ENCODE data around the gene PWWP2B. TPM values are rescaled to one million over a fixed set of nuclear protein-coding genes. Genes with fewer than 3 reads are reported as not detected.

The PWWP2B gene
- total RNA-seq, 4 donors from 2014 or later: 11.8 to 25.5 (median 14.3) TPM

- H3K27me3 ChIP-seq: no peaks in the 10 kb centered on the region
- TF ChIP-seq POLR2AphosphoS5 (IDR thresholded peaks at IDR 0.05): no peak
- TF ChIP-seq POLR2A (IDR thresholded peaks at IDR 0.05; ENCODE audit: low read depth): no peak
- no peak for TF ChIP-seq EP300 (IDR thresholded peaks at IDR 0.05)
- TF ChIP-seq CTCF (IDR thresholded peaks at IDR 0.05): no peak
- 94% methylated on average over 5 of the region's 15 CpGs for WGBS
- H3K27ac ChIP-seq (replicated peaks in 1 of 4): no peak overlapping the region
- intact Hi-C loops (cut with DNase I): no loop called here
- H3K36me3 ChIP-seq: peaks cover 18 to 54% (median 35%) of the 10 kb centered on the region in 4 donors
- H3K9me3 ChIP-seq: no peaks in the 10 kb centered on the region
- DNase-seq (ENCODE audit: extremely low spot score): no peak
- no peak overlapping the region for H3K4me3 ChIP-seq
- peaks cover 0 to 3% (median 0%) of the 10 kb centered on the region in 4 donors for H3K4me1 ChIP-seq
Observed at GRCh38 chr10:132363376-132363775, 33.6 kb upstream of the PWWP2B start.

GRCh38 chr10:132363921-132364593 is 32.9 kb upstream of the PWWP2B start:
- TF ChIP-seq CTCF (IDR thresholded peaks at IDR 0.05) (no peak), EP300 (IDR thresholded peaks at IDR 0.05) (no peak), POLR2AphosphoS5 (IDR thresholded peaks at IDR 0.05) (no peak), POLR2A (IDR thresholded peaks at IDR 0.05; ENCODE audit: low read depth) (no peak)
- peaks cover 18 to 54% (median 35%) of the 10 kb centered on the region in 4 donors for H3K36me3 ChIP-seq
- WGBS: 62% methylated on average over 16 of the region's 16 CpGs
- no peak for DNase-seq (ENCODE audit: extremely low spot score)
- no peaks in the 10 kb centered on the region for H3K9me3 ChIP-seq
- peaks cover 0 to 3% (median 0%) of the 10 kb centered on the region in 4 donors for H3K4me1 ChIP-seq
- H3K27me3 ChIP-seq: no peaks in the 10 kb centered on the region
- H3K4me3 ChIP-seq: no peak overlapping the region
- no peak overlapping the region for H3K27ac ChIP-seq (replicated peaks in 1 of 4)
- intact Hi-C loops (cut with DNase I): no loop called here

GRCh38 chr10:132364594-132364970 is 32.4 kb upstream of the PWWP2B start:
- no peak overlapping the region for H3K4me3 ChIP-seq
- no peaks in the 10 kb centered on the region for H3K9me3 ChIP-seq
- 82% methylated on average over 14 of the region's 14 CpGs for WGBS
- peaks cover 18 to 54% (median 34%) of the 10 kb centered on the region in 4 donors for H3K36me3 ChIP-seq
- no peaks in the 10 kb centered on the region for H3K4me1 ChIP-seq
- TF ChIP-seq CTCF (IDR thresholded peaks at IDR 0.05) (no peak), POLR2AphosphoS5 (IDR thresholded peaks at IDR 0.05) (no peak), POLR2A (IDR thresholded peaks at IDR 0.05; ENCODE audit: low read depth) (no peak), EP300 (IDR thresholded peaks at IDR 0.05) (no peak)
- intact Hi-C loops (cut with DNase I): no loop called here
- H3K27ac ChIP-seq (replicated peaks in 1 of 4): no peak overlapping the region
- DNase-seq (ENCODE audit: extremely low spot score): no peak
- H3K27me3 ChIP-seq: no peaks in the 10 kb centered on the region

- intact Hi-C loops (cut with DNase I): no loop called here
- TF ChIP-seq POLR2A (IDR thresholded peaks at IDR 0.05; ENCODE audit: low read depth) (no peak), EP300 (IDR thresholded peaks at IDR 0.05) (no peak), POLR2AphosphoS5 (IDR thresholded peaks at IDR 0.05) (no peak), CTCF (IDR thresholded peaks at IDR 0.05) (no peak)
- H3K4me1 ChIP-seq: no peaks in the 10 kb centered on the region
- H3K36me3 ChIP-seq: peaks cover 18 to 54% (median 34%) of the 10 kb centered on the region in 4 donors
- WGBS: 91% methylated on average over 9 of the region's 9 CpGs
- no peaks in the 10 kb centered on the region for H3K27me3 ChIP-seq
- H3K27ac ChIP-seq (replicated peaks in 1 of 4): no peak overlapping the region
- H3K4me3 ChIP-seq: no peak overlapping the region
- DNase-seq (ENCODE audit: extremely low spot score): no peak
- no peaks in the 10 kb centered on the region for H3K9me3 ChIP-seq
Observed at GRCh38 chr10:132365102-132365501, 31.9 kb upstream of the PWWP2B start.

GRCh38 chr10:132366006-132366405 is 31.0 kb upstream of the PWWP2B start:
- Histone ChIP-seq H3K4me3 (no peak overlapping the region), H3K36me3 (peaks cover 18 to 54% (median 34%) of the 10 kb centered on the region in 4 donors), H3K27ac (replicated peaks in 1 of 4) (no peak overlapping the region), H3K4me1 (no peaks in the 10 kb centered on the region), H3K27me3 (no peaks in the 10 kb centered on the region), H3K9me3 (no peaks in the 10 kb centered on the region)
- no peak for TF ChIP-seq CTCF (IDR thresholded peaks at IDR 0.05)
- no peak for TF ChIP-seq POLR2A (IDR thresholded peaks at IDR 0.05; ENCODE audit: low read depth)
- TF ChIP-seq POLR2AphosphoS5 (IDR thresholded peaks at IDR 0.05): no peak
- no peak for TF ChIP-seq EP300 (IDR thresholded peaks at IDR 0.05)
- no peak for DNase-seq (ENCODE audit: extremely low spot score)
- 98% methylated on average over 8 of the region's 8 CpGs for WGBS
- intact Hi-C loops (cut with DNase I): no loop called here

All from esophagus muscularis mucosa (tissue), 4 donors.